Activated T-helper 17 cell treated with anti-CD3 and anti-CD28 coated beads, Interleukin-2, amount 50 U/mL, for 72 hours (primary cell): Measurements from ENCODE around the gene ITPKC. TPM values are rescaled to one million over a fixed set of nuclear protein-coding genes. Genes with fewer than 3 reads are reported as not detected.

Experiments used
- ATAC-seq: fragments of 150-1000 bp; cut with Tn5 transposase; replicated peaks from 2 replicates; pipeline ENCODE4 v1.10.0; 2021; ENCODE audit warnings: mild to moderate bottlenecking, moderate library complexity
- H3K27ac Mint-ChIP-seq: one replicate; pipeline ENCODE4 v1.8.0; 2022; ENCODE audit warnings: mixed read lengths
- H3K27me3 Mint-ChIP-seq: one replicate; pipeline ENCODE4 v1.8.0; 2022; ENCODE audit warnings: mixed read lengths
- H3K36me3 Mint-ChIP-seq: one replicate; pipeline ENCODE4 v1.8.0; 2022; ENCODE audit warnings: low read depth, mild to moderate bottlenecking, mixed read lengths
- H3K4me1 Mint-ChIP-seq: one replicate; pipeline ENCODE4 v1.8.0; 2022; ENCODE audit warnings: mixed read lengths
- H3K4me3 Mint-ChIP-seq: one replicate; pipeline ENCODE4 v1.8.0; 2022; ENCODE audit warnings: mild to moderate bottlenecking, mixed read lengths
- H3K9me3 Mint-ChIP-seq: one replicate; pipeline ENCODE4 v1.8.0; 2022; ENCODE audit warnings: mixed read lengths
- total RNA-seq, 2 donors: library from RNA; stranded (reverse); gene quantifications; one replicate each; pipeline ENCODE4 v1.2.3, GENCODE V29; 2022

The ITPKC gene
- 10 to 100 TPM in 1 of 2 donors, 1 to 10 TPM in 1; 7.0 to 14.5 TPM for total RNA-seq

- peak; percentile 76 for ATAC-seq
- Mint-ChIP-seq H3K27ac (peak within 1 kb of the TSS; percentile 97), H3K4me1 (peaks cover 31% of the 10 kb centered on the region), H3K9me3 (no peaks in the 10 kb centered on the region), H3K36me3 (peaks cover 55% of the 10 kb centered on the region), H3K27me3 (no peaks in the 10 kb centered on the region), H3K4me3 (peak within 1 kb of the TSS; percentile 89)
Measured at GRCh38 chr19:40716482-40717324, at the start of gene ITPKC, which contains the start of gene COQ8B. ITPKC (plus strand) TSS chr19:40717112; CDS start chr19:40717136, 24 bp downstream. COQ8B (minus strand) TSS chr19:40716886; CDS start chr19:40714632, 2,254 bp downstream.

GRCh38 chr19:40667602-40668001, 49.3 kb upstream of the ITPKC start:
- peaks cover 9% of the 10 kb centered on the region for H3K36me3 Mint-ChIP-seq
- no peak overlapping the region for H3K27ac Mint-ChIP-seq
- H3K9me3 Mint-ChIP-seq = no peaks in the 10 kb centered on the region
- ATAC-seq = no peak
- no peak overlapping the region for H3K4me3 Mint-ChIP-seq
- no peaks in the 10 kb centered on the region for H3K27me3 Mint-ChIP-seq
- H3K4me1 Mint-ChIP-seq = peaks cover 5% of the 10 kb centered on the region

- Mint-ChIP-seq H3K36me3 (peaks cover 9% of the 10 kb centered on the region), H3K27ac (no peak overlapping the region), H3K4me1 (peaks cover 5% of the 10 kb centered on the region), H3K27me3 (no peaks in the 10 kb centered on the region), H3K4me3 (no peak overlapping the region), H3K9me3 (no peaks in the 10 kb centered on the region)
- no peak for ATAC-seq
Measured at GRCh38 chr19:40668991-40669614, 47.8 kb upstream of the ITPKC start.

- Mint-ChIP-seq H3K36me3 (peaks cover 19% of the 10 kb centered on the region), H3K27ac (no peak overlapping the region), H3K4me3 (no peak overlapping the region), H3K9me3 (no peaks in the 10 kb centered on the region), H3K27me3 (no peaks in the 10 kb centered on the region), H3K4me1 (peaks cover 5% of the 10 kb centered on the region)
- no peak for ATAC-seq
Measured at GRCh38 chr19:40671404-40671803, 45.5 kb upstream of the ITPKC start.

GRCh38 chr19:40672038-40672437, 44.9 kb upstream of the ITPKC start:
- peaks cover 19% of the 10 kb centered on the region for H3K36me3 Mint-ChIP-seq

GRCh38 chr19:40672573-40673299, 44.2 kb upstream of the ITPKC start:
- no peak overlapping the region for H3K4me3 Mint-ChIP-seq
- no peak overlapping the region for H3K27ac Mint-ChIP-seq
- H3K36me3 Mint-ChIP-seq = peaks cover 23% of the 10 kb centered on the region
- no peaks in the 10 kb centered on the region for H3K4me1 Mint-ChIP-seq
- ATAC-seq = no peak
- no peaks in the 10 kb centered on the region for H3K9me3 Mint-ChIP-seq
- H3K27me3 Mint-ChIP-seq = no peaks in the 10 kb centered on the region

More at GRCh38 chr19:40672038-40672437, 44.9 kb upstream of the ITPKC start:
- Mint-ChIP-seq H3K27ac (no peak overlapping the region), H3K4me1 (no peaks in the 10 kb centered on the region), H3K27me3 (no peaks in the 10 kb centered on the region), H3K4me3 (no peak overlapping the region), H3K9me3 (no peaks in the 10 kb centered on the region)
- ATAC-seq = no peak

- ATAC-seq = no peak
- Mint-ChIP-seq H3K27ac (no peak overlapping the region), H3K36me3 (peaks cover 30% of the 10 kb centered on the region), H3K4me3 (no peak overlapping the region), H3K4me1 (no peaks in the 10 kb centered on the region), H3K9me3 (no peaks in the 10 kb centered on the region), H3K27me3 (no peaks in the 10 kb centered on the region)
Measured at GRCh38 chr19:40673397-40673796, 43.5 kb upstream of the ITPKC start.

- Mint-ChIP-seq H3K27me3 (no peaks in the 10 kb centered on the region), H3K27ac (no peak overlapping the region), H3K36me3 (peaks cover 39% of the 10 kb centered on the region), H3K4me1 (no peaks in the 10 kb centered on the region), H3K4me3 (no peak overlapping the region), H3K9me3 (no peaks in the 10 kb centered on the region)
- ATAC-seq = no peak
Measured at GRCh38 chr19:40674291-40674690, 42.6 kb upstream of the ITPKC start.

GRCh38 chr19:40677156-40677555, 39.8 kb upstream of the ITPKC start:
- Mint-ChIP-seq H3K36me3 (peaks cover 62% of the 10 kb centered on the region), H3K4me3 (no peak overlapping the region), H3K27me3 (no peaks in the 10 kb centered on the region), H3K4me1 (no peaks in the 10 kb centered on the region), H3K9me3 (no peaks in the 10 kb centered on the region), H3K27ac (no peak overlapping the region)
- no peak for ATAC-seq

- Mint-ChIP-seq H3K4me3 (no peak overlapping the region), H3K27me3 (no peaks in the 10 kb centered on the region), H3K9me3 (no peaks in the 10 kb centered on the region), H3K27ac (no peak overlapping the region), H3K36me3 (peaks cover 74% of the 10 kb centered on the region), H3K4me1 (no peaks in the 10 kb centered on the region)
- ATAC-seq = no peak
Measured at GRCh38 chr19:40681039-40681438, 35.9 kb upstream of the ITPKC start.

GRCh38 chr19:40682431-40682964, 34.4 kb upstream of the ITPKC start:
- Mint-ChIP-seq H3K36me3 (peaks cover 65% of the 10 kb centered on the region), H3K27ac (no peak overlapping the region), H3K27me3 (no peaks in the 10 kb centered on the region), H3K4me1 (no peaks in the 10 kb centered on the region), H3K9me3 (no peaks in the 10 kb centered on the region), H3K4me3 (no peak overlapping the region)
- ATAC-seq = no peak

GRCh38 chr19:40683437-40683836, 33.5 kb upstream of the ITPKC start:
- no peak for ATAC-seq
- H3K9me3 Mint-ChIP-seq = no peaks in the 10 kb centered on the region
- H3K36me3 Mint-ChIP-seq = peaks cover 55% of the 10 kb centered on the region
- no peak overlapping the region for H3K4me3 Mint-ChIP-seq
- no peak overlapping the region for H3K27ac Mint-ChIP-seq
- H3K4me1 Mint-ChIP-seq = no peaks in the 10 kb centered on the region
- no peaks in the 10 kb centered on the region for H3K27me3 Mint-ChIP-seq

GRCh38 chr19:40684280-40684679, 32.6 kb upstream of the ITPKC start:
- Mint-ChIP-seq H3K27me3 (no peaks in the 10 kb centered on the region), H3K4me1 (no peaks in the 10 kb centered on the region), H3K27ac (no peak overlapping the region), H3K4me3 (no peak overlapping the region), H3K9me3 (no peaks in the 10 kb centered on the region), H3K36me3 (peaks cover 47% of the 10 kb centered on the region)
- ATAC-seq = no peak

GRCh38 chr19:40685016-40685526, 31.8 kb upstream of the ITPKC start:
- no peaks in the 10 kb centered on the region for H3K27me3 Mint-ChIP-seq
- no peaks in the 10 kb centered on the region for H3K4me1 Mint-ChIP-seq
- H3K27ac Mint-ChIP-seq = no peak overlapping the region
- no peak overlapping the region for H3K4me3 Mint-ChIP-seq
- ATAC-seq = no peak
- H3K36me3 Mint-ChIP-seq = peaks cover 39% of the 10 kb centered on the region
- no peaks in the 10 kb centered on the region for H3K9me3 Mint-ChIP-seq
